ENCODE results near the gene SEZ6L2.
"Not testable (repeated sequence)": the region's sequence is repeated elsewhere in the genome, so short reads cannot be mapped to it uniquely, and the experiment has no call there.

Gene SEZ6L2

DNA sequence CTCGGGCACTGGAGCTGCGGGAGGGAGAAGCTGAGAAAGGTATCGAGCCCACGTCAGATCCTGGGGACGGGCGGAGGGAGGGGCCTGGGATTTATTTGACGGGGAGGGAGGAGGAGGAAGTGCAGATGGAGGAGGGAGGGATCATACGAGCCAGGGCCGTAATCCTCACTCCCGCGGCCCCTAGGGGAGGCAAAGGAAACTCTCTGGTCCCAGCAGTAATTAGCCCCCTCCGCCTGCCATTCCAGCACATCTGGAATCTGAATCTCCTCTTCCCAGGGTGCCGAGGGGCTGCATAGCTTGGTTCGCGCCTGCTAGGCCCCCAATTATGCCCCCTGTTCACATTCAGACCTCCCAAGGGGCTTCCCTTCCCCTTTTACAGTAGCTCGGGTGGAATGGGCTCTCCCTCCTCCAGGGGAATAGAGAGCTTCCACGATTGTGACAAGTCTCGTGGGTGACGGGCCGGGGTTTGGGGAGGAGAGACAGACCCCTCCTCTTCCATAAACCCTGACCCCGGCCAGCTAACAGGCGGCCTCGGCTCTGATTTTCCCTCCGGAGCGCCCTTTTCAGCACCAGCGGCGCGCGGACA is at the start of gene SEZ6L2:
Gene SEZ6L2, minus strand, starts transcription at position 35 of the 586 bp plus-strand sequence. CDS start 531 bp downstream, outside the sequence.
- peak; percentile 77 for DNase-seq

DNA sequence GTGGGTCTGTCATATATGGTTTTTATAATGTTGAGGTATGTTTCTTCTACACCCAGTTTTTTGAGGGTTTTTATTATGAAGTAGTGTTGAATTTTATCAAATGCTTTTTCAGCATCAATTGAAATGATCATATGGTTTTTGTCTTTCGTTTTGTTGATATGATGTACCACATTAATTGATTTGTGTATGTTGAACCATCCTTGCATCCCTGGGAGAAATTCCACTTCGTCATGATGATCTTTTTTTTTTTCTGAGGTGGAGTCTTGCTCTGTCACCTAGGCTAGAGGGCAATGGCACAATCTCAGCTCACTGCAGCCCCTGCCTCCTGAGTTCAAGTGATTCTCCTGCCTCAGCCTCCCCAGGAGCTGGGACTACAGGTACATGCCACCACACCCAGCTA is 48.5 kb upstream of the SEZ6L2 start:
- no peak for DNase-seq

GRCh38 chr16:29943846-29944799 is 44.8 kb upstream of the SEZ6L2 start:
- no peak for DNase-seq

DNA sequence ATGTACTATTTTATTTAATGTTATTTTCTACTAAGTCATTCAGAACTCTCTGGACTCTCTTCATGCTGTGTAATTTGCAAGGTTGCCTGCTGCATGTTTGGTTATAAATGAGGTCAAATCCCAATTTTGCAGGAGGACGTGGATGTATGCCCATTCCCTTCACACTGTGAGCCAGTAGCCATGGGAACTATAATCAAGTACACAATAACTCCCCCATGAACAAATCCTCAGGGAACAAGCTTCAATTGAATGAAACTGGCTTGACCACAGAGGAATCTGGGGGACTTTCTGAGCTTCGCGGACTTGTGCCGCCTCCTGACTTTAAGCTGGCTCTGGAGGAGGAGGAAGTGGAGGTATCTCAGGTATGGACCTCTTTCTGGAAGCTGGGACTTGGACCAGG is 41.3 kb upstream of the SEZ6L2 start:
- DNase-seq = no peak

GRCh38 chr16:29931750-29932149 is 32.4 kb upstream of the SEZ6L2 start:
- not testable (repeated sequence) for DNase-seq

GRCh38 chr16:29927070-29927905 is 27.9 kb upstream of the SEZ6L2 start:
- DNase-seq = no peak

DNA sequence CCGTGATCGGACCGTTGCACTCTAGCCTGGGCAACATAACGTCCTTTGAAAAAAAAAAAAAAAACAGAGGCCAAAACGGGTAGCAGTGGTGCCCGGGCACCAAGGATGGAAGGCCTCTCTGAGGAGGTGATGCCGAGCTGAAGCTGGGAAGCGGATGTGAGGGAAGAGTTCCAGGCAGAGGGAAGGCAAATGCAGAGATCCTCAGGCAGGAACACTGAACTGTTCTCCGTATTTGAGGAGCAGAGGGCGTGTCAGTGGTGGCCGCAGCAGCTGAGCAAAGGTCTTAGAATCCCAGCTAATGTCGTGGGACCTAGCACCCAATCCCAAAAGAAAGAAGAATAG is 27.3 kb upstream of the SEZ6L2 start:
- DNase-seq = no peak

- DNase-seq = peak; percentile 87
Observed at GRCh38 chr16:29925781-29926710, 26.7 kb upstream of the SEZ6L2 start, which contains the start of gene KCTD13. TSS of gene KCTD13 (minus strand) at chr16:29926226. CDS start at chr16:29926033, 193 bp downstream.

DNA sequence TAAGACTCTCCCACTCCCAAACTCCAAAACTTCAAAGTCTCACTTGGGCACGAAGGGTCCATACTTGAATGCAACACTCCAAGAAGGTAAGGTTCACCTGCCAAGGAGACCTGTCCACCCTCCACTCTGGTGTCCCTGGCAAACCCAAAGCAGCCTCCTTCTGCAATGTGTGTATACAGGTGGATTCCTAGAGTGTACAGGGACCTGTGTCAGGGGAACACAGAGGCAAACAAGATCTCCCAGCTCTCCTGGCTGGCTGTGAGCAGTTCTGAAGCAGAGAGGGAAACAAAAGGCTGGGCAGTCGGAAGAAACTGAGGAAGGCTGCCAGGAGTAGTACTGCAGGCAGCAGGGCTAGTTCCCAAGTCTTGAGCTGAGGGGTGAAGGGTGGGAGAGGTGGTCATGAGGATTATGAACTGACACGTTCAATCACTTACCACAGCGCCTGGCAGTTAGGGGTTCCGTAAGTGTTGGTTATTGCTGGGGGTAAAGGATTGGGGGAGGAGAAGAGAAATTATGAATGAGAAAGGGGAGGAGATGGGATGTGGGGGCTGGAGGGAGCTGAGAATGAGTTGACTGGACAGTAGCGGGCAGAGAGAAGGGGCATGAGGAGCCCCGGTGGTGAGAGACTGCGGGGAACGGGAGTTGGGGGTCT is 25.9 kb upstream of the SEZ6L2 start:
- no peak for DNase-seq

DNA sequence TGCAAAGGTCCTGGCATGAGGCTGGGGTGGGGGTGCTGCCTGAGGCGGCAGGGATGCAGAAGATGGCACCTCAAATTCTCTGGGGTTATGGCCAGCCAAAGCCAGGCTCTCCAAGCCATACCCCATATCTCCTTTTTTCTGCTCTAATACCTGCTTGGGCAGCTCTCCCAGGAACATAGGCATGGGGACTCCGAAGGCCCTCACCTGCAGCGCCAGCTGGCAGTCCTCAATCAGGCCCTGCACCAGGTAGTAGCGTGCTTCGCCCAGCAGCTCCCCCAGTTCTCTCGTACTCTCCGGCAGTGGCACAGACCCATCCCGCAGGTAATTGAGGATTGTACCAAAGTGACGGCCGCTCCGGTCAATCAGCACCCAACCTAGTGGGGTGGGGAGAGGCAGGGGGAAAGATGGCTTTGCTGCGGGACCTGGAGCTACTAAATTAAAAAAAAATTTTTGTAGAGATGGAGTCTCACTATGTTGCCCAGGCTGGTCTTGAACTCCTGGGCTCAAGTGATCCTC is 23.7 kb upstream of the SEZ6L2 start:
- DNase-seq = no peak

DNA sequence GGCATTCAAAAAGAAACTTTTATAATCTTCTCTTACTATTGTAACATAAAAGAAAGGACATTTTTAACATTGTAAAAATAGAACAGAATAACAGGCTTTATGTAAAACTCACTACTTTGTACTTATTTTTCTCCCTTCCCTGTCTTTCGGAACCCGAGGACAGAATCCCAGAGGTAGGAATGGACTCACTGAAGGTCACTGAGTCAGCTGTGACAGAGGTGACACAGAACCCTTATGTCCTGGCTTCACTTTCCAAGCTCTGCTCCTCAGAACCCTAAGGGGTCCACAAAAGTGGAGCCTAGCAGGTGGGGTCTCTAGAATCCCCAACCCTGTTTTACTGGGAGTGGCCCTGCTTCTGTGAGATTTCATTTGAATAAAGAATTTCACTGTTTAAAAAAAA is 23.0 kb upstream of the SEZ6L2 start:
- no peak for DNase-seq

GRCh38 chr16:29921034-29921385 is 21.7 kb upstream of the SEZ6L2 start:
- no peak for DNase-seq

GRCh38 chr16:29920288-29921033 is 21.1 kb upstream of the SEZ6L2 start:
- DNase-seq = no peak

GRCh38 chr16:29916979-29917378 is 17.6 kb upstream of the SEZ6L2 start:
- DNase-seq = no peak

DNA sequence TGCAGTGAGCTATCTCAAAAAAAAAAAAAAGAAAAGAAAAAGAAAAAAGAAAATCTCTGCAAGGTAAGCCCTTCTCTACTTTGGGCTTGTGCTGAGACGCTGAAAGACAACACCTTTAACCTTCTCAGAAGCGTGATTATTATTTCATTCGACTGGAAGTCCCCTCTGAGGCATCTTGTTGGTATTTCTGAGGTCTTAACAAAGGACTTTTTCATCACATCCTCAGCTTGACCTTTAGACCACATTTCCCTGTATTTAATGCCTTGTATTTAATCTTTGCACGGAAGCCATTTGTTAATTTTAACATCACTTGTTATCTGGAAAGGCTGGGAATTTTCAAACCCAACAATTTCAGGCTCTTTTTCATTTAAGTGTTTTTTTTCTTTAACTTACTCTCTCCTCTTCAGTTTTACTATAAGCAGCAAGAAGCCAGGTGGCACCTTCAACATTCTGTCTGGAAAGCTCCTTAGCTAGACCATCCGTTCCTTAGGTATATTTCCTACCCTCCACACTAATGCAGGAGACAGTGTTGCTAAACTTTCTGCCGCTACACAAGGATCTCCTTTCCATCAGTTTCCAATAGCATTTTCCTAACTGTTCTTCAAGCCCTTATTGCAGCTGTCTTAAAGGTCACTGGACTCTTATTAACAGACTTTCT is 16.4 kb upstream of the SEZ6L2 start:
- DNase-seq = no peak

DNA sequence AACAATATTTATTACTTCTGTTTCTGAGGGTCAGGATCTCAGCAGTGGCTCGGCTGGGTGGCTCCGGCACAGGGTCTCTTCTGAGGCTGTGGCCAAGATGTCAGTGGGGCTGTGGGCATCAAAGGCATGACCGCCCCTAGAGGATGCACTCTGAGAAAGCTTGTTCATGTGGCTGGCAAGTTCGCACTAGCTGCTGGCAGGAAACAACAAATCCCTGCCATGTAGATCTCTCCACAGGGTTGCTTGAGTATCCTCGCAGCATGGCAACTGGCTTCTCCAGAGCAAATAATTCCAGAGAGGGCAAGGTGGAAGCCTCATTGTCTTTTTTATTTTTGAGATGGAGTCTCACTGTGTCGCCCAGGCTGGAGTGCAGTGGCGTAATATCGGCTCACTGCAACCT is 14.2 kb upstream of the SEZ6L2 start:
- DNase-seq = no peak

- DNase-seq = no peak
Observed at GRCh38 chr16:29912087-29912486, 12.7 kb upstream of the SEZ6L2 start.

- no peak for DNase-seq
Observed at GRCh38 chr16:29911676-29912010, 12.3 kb upstream of the SEZ6L2 start.

- DNase-seq = no peak
Observed at GRCh38 chr16:29910819-29911675, 11.7 kb upstream of the SEZ6L2 start.

All from stimulated activated CD4-positive, alpha-beta T cell treated with anti-CD3 and anti-CD28 coated beads, Interleukin-4, amount 100 ng/mL, for 24 hours (primary cell).